Stomach (tissue), 4 donors: Measurements from ENCODE around the gene CHN2.

Experiments
- CTCF ChIP-seq, 7 experiments: fragments of 450-650 bp in 4 of 7; fragments of 200-600 bp in 3 of 7; sonication (generic) in 3 of 7; IDR thresholded peaks; one replicate each; pipeline ENCODE4 v1.5.1; 2016 to 2019; ENCODE audit warnings: antibody characterized with exemption in 7 of 7, control low read depth in 2 of 7, mild to moderate bottlenecking in 1 of 7
- POLR2A ChIP-seq, 4 donors: fragments of 450-650 bp; IDR thresholded peaks; one replicate each; pipeline ENCODE4 v1.6.1; 2016; ENCODE audit warnings: antibody characterized with exemption in 4 of 4, control low read depth in 2 of 4, mild to moderate bottlenecking in 1 of 4, moderate library complexity in 1 of 4

GRCh38 chr7:29335188-29336083 lies 140.9 kb downstream of the CHN2 start:
- TF ChIP-seq POLR2A (IDR thresholded peaks at IDR 0.05), result no peak
- TF ChIP-seq CTCF (IDR thresholded peaks at IDR 0.05), result no peak
